ENCODE measurements around the gene PDE1A.

The PDE1A gene

DNA sequence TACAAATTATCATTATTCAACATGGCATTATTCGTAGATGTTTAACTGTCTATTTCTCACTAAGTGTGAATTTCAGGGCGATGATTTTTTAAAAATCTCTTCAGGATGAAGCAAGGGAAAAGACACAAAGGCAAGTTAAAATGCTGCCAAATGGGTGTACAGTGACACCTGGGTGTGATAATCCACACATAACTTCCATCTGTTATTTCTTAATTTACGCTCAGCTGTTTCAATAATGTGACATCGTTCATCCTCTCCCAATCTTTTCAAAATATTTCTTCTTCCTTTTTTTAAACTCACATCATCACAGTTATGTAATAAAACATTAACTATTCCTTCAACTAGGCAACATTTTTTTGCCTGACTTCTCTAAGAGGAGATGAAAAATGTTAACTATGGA lies 10.6 kb downstream of the PDE1A start:
- Histone ChIP-seq H3K4me3 (no peak overlapping the region), H3K27ac (no peak overlapping the region)
- TF ChIP-seq, protein P1, sequence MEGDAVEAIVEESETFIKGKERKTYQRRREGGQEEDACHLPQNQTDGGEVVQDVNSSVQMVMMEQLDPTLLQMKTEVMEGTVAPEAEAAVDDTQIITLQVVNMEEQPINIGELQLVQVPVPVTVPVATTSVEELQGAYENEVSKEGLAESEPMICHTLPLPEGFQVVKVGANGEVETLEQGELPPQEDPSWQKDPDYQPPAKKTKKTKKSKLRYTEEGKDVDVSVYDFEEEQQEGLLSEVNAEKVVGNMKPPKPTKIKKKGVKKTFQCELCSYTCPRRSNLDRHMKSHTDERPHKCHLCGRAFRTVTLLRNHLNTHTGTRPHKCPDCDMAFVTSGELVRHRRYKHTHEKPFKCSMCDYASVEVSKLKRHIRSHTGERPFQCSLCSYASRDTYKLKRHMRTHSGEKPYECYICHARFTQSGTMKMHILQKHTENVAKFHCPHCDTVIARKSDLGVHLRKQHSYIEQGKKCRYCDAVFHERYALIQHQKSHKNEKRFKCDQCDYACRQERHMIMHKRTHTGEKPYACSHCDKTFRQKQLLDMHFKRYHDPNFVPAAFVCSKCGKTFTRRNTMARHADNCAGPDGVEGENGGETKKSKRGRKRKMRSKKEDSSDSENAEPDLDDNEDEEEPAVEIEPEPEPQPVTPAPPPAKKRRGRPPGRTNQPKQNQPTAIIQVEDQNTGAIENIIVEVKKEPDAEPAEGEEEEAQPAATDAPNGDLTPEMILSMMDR (IDR thresholded peaks at IDR 0.05), result no peak
- no peak for DNase-seq (ENCODE audit: low spot score)

DNA sequence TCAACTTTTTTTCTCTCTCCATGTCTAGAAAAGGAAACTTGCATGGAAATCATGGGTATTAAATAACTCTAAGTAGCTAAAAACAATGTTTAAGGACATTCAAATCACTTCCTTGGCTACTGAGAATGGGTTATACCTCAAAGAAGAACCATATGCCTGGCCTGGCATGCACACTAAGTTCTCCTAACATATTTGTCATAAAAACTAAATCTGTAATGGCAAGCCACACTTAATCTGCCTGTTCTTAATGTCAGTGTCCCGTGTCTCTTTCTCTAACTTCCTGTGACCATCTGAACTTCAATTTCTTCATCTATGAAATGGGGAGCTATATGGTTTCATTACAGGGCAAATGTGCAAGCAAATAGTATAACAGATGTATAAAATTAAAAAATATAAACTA lies 11.1 kb downstream of the PDE1A start:
- Histone ChIP-seq H3K27ac (no peak overlapping the region), H3K4me3 (no peak overlapping the region)
- TF ChIP-seq, protein P1 (IDR thresholded peaks at IDR 0.05), result no peak
- DNase-seq (ENCODE audit: low spot score), result no peak

DNA sequence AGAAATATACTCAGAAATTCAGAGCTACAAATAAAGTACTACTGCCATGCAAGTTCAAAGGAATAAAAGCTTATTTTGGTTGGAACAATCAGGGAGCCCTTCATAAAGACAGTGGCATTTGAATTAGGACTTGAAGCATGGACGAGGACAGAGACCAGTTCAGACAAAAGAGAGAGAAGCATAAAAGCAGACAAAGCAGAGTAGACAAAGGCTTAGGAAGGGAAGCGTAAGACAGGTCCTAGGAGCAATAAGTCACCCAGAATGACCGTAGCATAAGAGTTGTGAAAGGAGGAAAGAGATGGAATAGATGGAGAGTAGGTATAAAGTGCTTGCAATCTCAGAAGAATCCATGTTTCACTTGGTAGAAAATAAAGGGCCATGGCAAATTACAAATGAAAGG lies 14.0 kb downstream of the PDE1A start:
- TF ChIP-seq, protein P1 (IDR thresholded peaks at IDR 0.05), result no peak
- no peak overlapping the region for H3K4me3 ChIP-seq
- no peak overlapping the region for H3K27ac ChIP-seq
- DNase-seq (ENCODE audit: low spot score), result no peak

DNA sequence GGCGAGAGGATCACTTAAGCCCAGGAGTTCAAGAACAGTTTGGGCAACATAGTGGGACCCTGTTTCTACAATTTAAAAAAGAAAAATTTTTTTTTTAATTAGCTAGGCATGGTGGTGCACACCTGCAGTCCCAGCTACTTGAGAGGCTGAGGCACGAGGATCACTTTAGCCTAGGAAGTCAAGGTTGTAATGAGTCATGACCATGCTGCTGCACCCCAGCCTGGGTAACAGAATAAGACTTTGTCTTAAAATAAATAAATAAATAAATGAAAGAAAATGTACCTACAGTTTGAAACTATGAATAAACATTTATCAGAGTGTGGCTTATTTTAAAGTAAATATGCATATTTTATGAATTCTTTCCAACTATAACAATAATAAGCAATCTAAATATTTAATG lies 16.7 kb downstream of the PDE1A start:
- TF ChIP-seq, protein P1 (IDR thresholded peaks at IDR 0.05), result no peak
- H3K4me3 ChIP-seq, result no peak overlapping the region
- DNase-seq (ENCODE audit: low spot score), result no peak
- no peak overlapping the region for H3K27ac ChIP-seq

DNA sequence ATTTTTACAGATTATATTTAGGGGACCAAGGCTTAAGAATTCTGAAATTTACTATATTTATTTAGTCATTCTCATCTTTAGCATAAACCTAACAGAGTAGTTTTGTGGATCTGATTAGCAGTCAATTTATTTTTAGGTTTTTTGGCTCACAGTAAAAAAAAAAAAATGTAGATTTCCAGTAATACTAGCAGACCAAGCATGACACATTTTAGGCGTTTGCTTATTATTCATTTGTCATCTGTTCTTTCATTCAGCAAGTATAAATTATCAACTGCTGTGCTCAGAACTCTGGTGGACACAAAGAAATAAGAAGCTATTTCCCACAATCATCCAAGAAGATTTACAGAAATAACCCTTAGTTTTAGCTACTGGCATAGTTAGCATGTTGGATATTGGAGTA lies 20.6 kb downstream of the PDE1A start:
- TF ChIP-seq, protein P1 (IDR thresholded peaks at IDR 0.05), result no peak
- Histone ChIP-seq H3K27ac (no peak overlapping the region), H3K4me3 (no peak overlapping the region)
- DNase-seq (ENCODE audit: low spot score), result no peak

DNA sequence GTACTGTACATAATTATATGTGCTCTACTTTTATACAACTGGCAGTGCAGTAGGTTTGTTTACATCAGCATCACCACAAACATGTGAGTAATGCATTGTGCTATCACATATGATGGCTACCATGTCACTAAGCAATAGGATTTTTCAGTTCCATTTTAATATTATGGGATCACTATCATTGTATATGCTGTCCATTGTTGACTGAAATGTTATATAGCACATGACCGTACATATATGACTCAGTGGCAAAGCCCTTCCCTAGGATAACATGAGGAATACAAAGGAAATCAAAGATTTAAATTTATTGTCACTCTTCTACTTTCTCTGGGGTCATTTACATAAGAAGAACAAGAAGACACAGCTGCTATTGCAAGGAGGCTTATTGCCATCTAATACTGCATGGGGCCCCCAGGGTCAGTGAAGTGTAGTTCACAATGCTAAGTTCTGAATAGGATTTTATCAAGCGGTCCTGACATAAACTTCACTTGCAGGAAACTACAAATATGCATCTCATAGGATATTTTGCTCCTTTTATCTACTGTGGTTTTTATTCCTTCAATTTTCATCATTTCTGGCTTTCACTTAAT lies 21.8 kb downstream of the PDE1A start:
- TF ChIP-seq, protein P1 (IDR thresholded peaks at IDR 0.05), result no peak
- Histone ChIP-seq H3K4me3 (no peak overlapping the region), H3K27ac (no peak overlapping the region)
- DNase-seq (ENCODE audit: low spot score), result no peak

DNA sequence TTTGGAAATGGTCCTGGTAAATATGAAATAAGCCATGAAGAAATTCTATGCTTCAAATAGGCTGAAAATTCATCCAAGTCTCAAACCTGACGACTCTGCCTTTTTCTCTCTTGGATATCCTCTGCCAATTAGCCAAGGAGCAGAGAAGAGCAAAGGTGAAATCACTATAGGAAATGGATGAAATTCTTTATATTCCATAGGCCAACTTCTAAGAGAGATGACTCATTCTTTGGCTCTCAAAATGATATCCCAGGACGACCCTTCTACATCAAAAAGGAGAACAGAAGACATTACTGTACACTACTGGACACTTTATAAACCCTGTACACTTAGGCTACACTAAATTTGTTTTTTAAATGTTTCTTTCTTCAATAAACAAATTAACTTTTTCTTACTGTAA lies 22.7 kb downstream of the PDE1A start:
- no peak overlapping the region for H3K4me3 ChIP-seq
- TF ChIP-seq, protein P1 (IDR thresholded peaks at IDR 0.05), result no peak
- no peak overlapping the region for H3K27ac ChIP-seq
- no peak for DNase-seq (ENCODE audit: low spot score)

Measured in coronary artery (tissue), 2 donors.